Measurements from ENCODE around the gene IRAK3. TPM values are rescaled to one million over a fixed set of nuclear protein-coding genes. Genes with fewer than 3 reads are reported as not detected.

The IRAK3 gene
- total RNA-seq, 4 donors from 2014 or later, result 5.6 to 13.8 (median 6.7) TPM

GRCh38 chr12:66159123-66159522 lies 29.9 kb upstream of the IRAK3 start:
- Histone ChIP-seq H3K4me1 (peaks cover 6 to 46% (median 10%) of the 10 kb centered on the region in 4 donors), H3K9me3 (no peaks in the 10 kb centered on the region), H3K27me3 (no peaks in the 10 kb centered on the region), H3K4me3 (no peak overlapping the region), H3K36me3 (peaks cover 0 to 7% (median 3%) of the 10 kb centered on the region in 4 donors), H3K27ac (peak overlapping the region; percentile 33 to 51 (median 49))
- intact Hi-C loops (cut with DNase I; ENCODE audit: low total_unique reads) (no loop called here), in situ Hi-C loops (cut with MboI; ENCODE audit: low pct_ligation_motif_present in 1 of 4, low pct_unique_long_range_greater_than_20kb in 1 of 4, low sequenced_read_pairs in 3 of 4) (no loop called here)
- TF ChIP-seq EP300 (IDR thresholded peaks at IDR 0.05; ENCODE audit: low read depth) (no peak), CTCF (IDR thresholded peaks at IDR 0.05) (no peak), POLR2AphosphoS5 (IDR thresholded peaks at IDR 0.05) (no peak), POLR2A (IDR thresholded peaks at IDR 0.05) (no peak)
- DNase-seq, result no peak

GRCh38 chr12:66160704-66161103 lies 28.3 kb upstream of the IRAK3 start:
- 93% methylated on average over 3 to 26 of the region's 28 CpGs for WGBS, 2 donors (ENCODE audit: low coverage in 1 of 2)

GRCh38 chr12:66162701-66163100 lies 26.3 kb upstream of the IRAK3 start:
- H3K27me3 ChIP-seq, result no peaks in the 10 kb centered on the region
- intact Hi-C loops (cut with DNase I; ENCODE audit: low total_unique reads) (no loop called here), in situ Hi-C loops (cut with MboI; ENCODE audit: low pct_ligation_motif_present in 1 of 4, low pct_unique_long_range_greater_than_20kb in 1 of 4, low sequenced_read_pairs in 3 of 4) (no loop called here)
- H3K9me3 ChIP-seq, result no peaks in the 10 kb centered on the region
- no peak overlapping the region for H3K27ac ChIP-seq
- H3K36me3 ChIP-seq, result peaks cover 0 to 7% (median 3%) of the 10 kb centered on the region in 4 donors
- no peak overlapping the region for H3K4me3 ChIP-seq
- DNase-seq, result no peak
- TF ChIP-seq POLR2A (IDR thresholded peaks at IDR 0.05), result no peak
- TF ChIP-seq CTCF (IDR thresholded peaks at IDR 0.05), result no peak
- no peak for TF ChIP-seq EP300 (IDR thresholded peaks at IDR 0.05; ENCODE audit: low read depth)
- TF ChIP-seq POLR2AphosphoS5 (IDR thresholded peaks at IDR 0.05), result no peak
- 73 to 77% methylated on average over 2 of the region's 2 CpGs for WGBS, 2 donors (ENCODE audit: low coverage in 1 of 2)
- peaks cover 0 to 20% (median 1%) of the 10 kb centered on the region in 4 donors for H3K4me1 ChIP-seq

More at GRCh38 chr12:66160704-66161103, 28.3 kb upstream of the IRAK3 start:
- in situ Hi-C loops (cut with MboI; ENCODE audit: low pct_ligation_motif_present in 1 of 4, low pct_unique_long_range_greater_than_20kb in 1 of 4, low sequenced_read_pairs in 3 of 4) (no loop called here), intact Hi-C loops (cut with DNase I; ENCODE audit: low total_unique reads) (no loop called here)
- TF ChIP-seq CTCF (IDR thresholded peaks at IDR 0.05), result no peak
- no peak for TF ChIP-seq POLR2A (IDR thresholded peaks at IDR 0.05)
- TF ChIP-seq POLR2AphosphoS5 (IDR thresholded peaks at IDR 0.05), result no peak
- TF ChIP-seq EP300 (IDR thresholded peaks at IDR 0.05; ENCODE audit: low read depth), result no peak
- peaks cover 0 to 33% (median 8%) of the 10 kb centered on the region in 4 donors for H3K4me1 ChIP-seq
- no peak overlapping the region for H3K4me3 ChIP-seq
- no peaks in the 10 kb centered on the region for H3K9me3 ChIP-seq
- peaks cover 0 to 7% (median 3%) of the 10 kb centered on the region in 4 donors for H3K36me3 ChIP-seq
- H3K27ac ChIP-seq, result no peak overlapping the region
- no peaks in the 10 kb centered on the region for H3K27me3 ChIP-seq
- DNase-seq, result no peak

GRCh38 chr12:66163289-66163688 lies 25.7 kb upstream of the IRAK3 start:
- no peak for TF ChIP-seq EP300 (IDR thresholded peaks at IDR 0.05; ENCODE audit: low read depth)
- no peak for TF ChIP-seq CTCF (IDR thresholded peaks at IDR 0.05)
- TF ChIP-seq POLR2A (IDR thresholded peaks at IDR 0.05), result no peak
- TF ChIP-seq POLR2AphosphoS5 (IDR thresholded peaks at IDR 0.05), result no peak
- in situ Hi-C loops (cut with MboI; ENCODE audit: low pct_ligation_motif_present in 1 of 4, low pct_unique_long_range_greater_than_20kb in 1 of 4, low sequenced_read_pairs in 3 of 4), result no loop called here
- no peaks in the 10 kb centered on the region for H3K9me3 ChIP-seq
- WGBS, 2 donors (ENCODE audit: low coverage in 1 of 2), result 71 to 81% methylated on average over 4 of the region's 4 CpGs
- H3K27ac ChIP-seq, result no peak overlapping the region
- peaks cover 0 to 24% (median 6%) of the 10 kb centered on the region in 4 donors for H3K4me1 ChIP-seq
- no peaks in the 10 kb centered on the region for H3K27me3 ChIP-seq
- H3K36me3 ChIP-seq, result peaks cover 0 to 7% (median 3%) of the 10 kb centered on the region in 4 donors
- H3K4me3 ChIP-seq, result no peak overlapping the region
- no peak for DNase-seq
- intact Hi-C loops (cut with DNase I; ENCODE audit: low total_unique reads), result no loop called here
